SU-DHL-6 (cell line): ENCODE data around the gene PLP2.

Experiments used
- H2AFZ ChIP-seq: fragments of 200-600 bp; sonication (generic); 2 replicates; pipeline ENCODE4 v1.6.1; 2014; ENCODE audit warnings: low read depth, mild to moderate bottlenecking, moderate library complexity, mixed read lengths, antibody characterized with exemption, low read length; ENCODE audit not compliant: severe bottlenecking
- H3F3A ChIP-seq: fragments of 200-600 bp; shearing (Covaris generic); 2 replicates; pipeline ENCODE4 v1.6.0; 2016; ENCODE audit warnings: antibody characterized with exemption, mild to moderate bottlenecking; ENCODE audit not compliant: insufficient read depth
- H3K27ac ChIP-seq: fragments of 200-600 bp; sonication (generic); 2 replicates; pipeline ENCODE4 v1.5.1; 2016; ENCODE audit warnings: low read depth, mild to moderate bottlenecking, low read length, moderate library complexity, mixed read lengths
- H3K27me3 ChIP-seq: fragments of 200-600 bp; sonication (generic), shearing (Covaris generic); 2 replicates; pipeline ENCODE4 v1.6.0; 2014; ENCODE audit warnings: mild to moderate bottlenecking, low read length
- H3K36me3 ChIP-seq: fragments of 200-600 bp; sonication (generic); 2 replicates; pipeline ENCODE4 v1.6.1; 2014; ENCODE audit warnings: mild to moderate bottlenecking, low read length, mixed read lengths
- H3K4me2 ChIP-seq: fragments of 300-600, 200-600 bp; shearing (Covaris generic), sonication (generic); 2 replicates; pipeline ENCODE4 v1.6.0; 2014; ENCODE audit warnings: low read length, low read depth, mild to moderate bottlenecking; ENCODE audit not compliant: poor library complexity, severe bottlenecking
- H3K4me3 ChIP-seq: fragments of 200-600 bp; sonication (generic); 2 replicates; pipeline ENCODE4 v1.5.1; 2014; ENCODE audit warnings: antibody characterized with exemption, low read length, mild to moderate bottlenecking, mixed read lengths; ENCODE audit not compliant: insufficient read depth, poor library complexity, severe bottlenecking
- H3K79me2 ChIP-seq: fragments of 200-600 bp; sonication (generic); 2 replicates; pipeline ENCODE4 v1.6.1; 2014; ENCODE audit warnings: mild to moderate bottlenecking, low read length, moderate library complexity; ENCODE audit not compliant: insufficient read depth
- H3K9ac ChIP-seq: fragments of 200-600 bp; sonication (generic); 2 replicates; pipeline ENCODE4 v1.7.0; 2014; ENCODE audit warnings: mild to moderate bottlenecking, low read length
- H3K9me2 ChIP-seq: fragments of 200-600 bp; sonication (generic); replicated peaks from 2 replicates; pipeline ENCODE4 v1.6.1; 2014; ENCODE audit warnings: low read length; ENCODE audit not compliant: insufficient read depth
- H3K9me3 ChIP-seq: fragments of 200-600 bp; sonication (generic); 2 replicates; pipeline ENCODE4 v1.6.1; 2014; ENCODE audit warnings: low read length, mixed read lengths; ENCODE audit not compliant: insufficient read depth
- H4K20me1 ChIP-seq: fragments of 200-600 bp; sonication (generic); 2 replicates; pipeline ENCODE4 v1.6.1; 2014; ENCODE audit warnings: low read depth, mild to moderate bottlenecking, antibody characterized with exemption, low read length, moderate library complexity, mixed read lengths
- CTCF ChIP-seq: fragments of 200-600 bp; sonication (generic); IDR thresholded peaks from one replicate; pipeline ENCODE4 v1.5.1; 2017; ENCODE audit warnings: antibody characterized with exemption, mild to moderate bottlenecking, low read length, moderate library complexity; ENCODE audit not compliant: insufficient read depth, poor library complexity, severe bottlenecking
- EZH2phosphoT487 ChIP-seq: fragments of 200-600 bp; sonication (generic), shearing (Covaris generic); conservative IDR thresholded peaks from 2 replicates; pipeline ENCODE4 v1.6.1; 2018; ENCODE audit warnings: mild to moderate bottlenecking, antibody characterized with exemption, low read length, moderate library complexity, mixed read lengths

The PLP2 gene

DNA sequence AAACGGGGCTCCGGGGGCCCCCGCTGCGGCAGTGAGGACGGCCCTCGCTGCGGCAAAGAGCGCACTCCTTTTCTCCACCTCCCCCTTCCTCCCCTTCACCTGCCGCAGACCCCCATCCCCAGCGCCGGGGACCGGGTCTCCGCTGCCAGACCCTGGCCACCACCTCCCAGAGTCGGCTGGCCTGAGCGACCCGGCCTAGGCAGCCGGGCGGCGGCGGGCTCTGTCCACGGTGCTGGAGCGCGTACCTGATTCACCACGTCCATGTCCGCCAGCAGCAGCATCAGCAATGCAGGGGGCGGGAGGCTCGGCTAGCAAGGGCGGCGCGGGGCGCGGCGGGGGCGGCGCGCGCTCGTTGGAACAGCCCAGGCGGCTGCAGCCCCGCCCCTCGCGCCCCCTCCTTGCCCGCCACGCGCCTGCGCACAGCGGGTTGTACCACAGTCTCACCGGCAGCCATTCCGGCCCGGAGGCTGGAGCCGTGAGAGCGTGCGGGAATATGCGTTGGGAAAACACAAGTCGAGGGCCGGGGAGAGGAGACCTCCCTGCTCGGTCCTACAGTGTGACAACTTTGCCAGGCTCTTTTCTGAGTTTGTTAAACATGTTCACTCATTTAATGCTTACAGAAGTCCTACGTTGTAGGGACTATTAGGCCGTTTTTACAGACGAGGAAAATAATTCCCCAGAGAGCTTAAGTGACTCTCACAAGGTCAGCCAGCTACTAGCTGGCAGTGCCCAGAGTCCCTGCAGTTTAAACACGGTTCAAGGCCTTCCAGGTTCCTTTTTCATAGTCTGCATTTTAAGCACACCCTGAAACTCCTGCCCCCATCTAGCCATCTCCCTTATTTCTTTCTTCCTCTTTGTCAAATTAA lies 28.4 kb downstream of the PLP2 start, which contains the start of gene SYP:
SYP (minus strand) TSS at position 288 of the 866 bp plus-strand sequence; CDS start at position 281, 7 bp downstream.
- Histone ChIP-seq H3K27me3 (no peaks in the 10 kb centered on the region), H3K4me2 (peak within 1 kb of the TSS; percentile 61), H3K4me3 (peak within 1 kb of the TSS; percentile 52), H3K79me2 (no peaks in the 10 kb centered on the region), H3K27ac (no peak within 1 kb of the TSS), H3K9me2 (no peaks in the 10 kb centered on the region), H3K36me3 (no peaks in the 10 kb centered on the region), H3K9me3 (no peaks in the 10 kb centered on the region), H4K20me1 (no peaks in the 10 kb centered on the region), H2AFZ (peak within 1 kb of the TSS; percentile 86), H3K9ac (peak within 1 kb of the TSS; percentile 54), H3F3A (no peaks in the 10 kb centered on the region)
- TF ChIP-seq CTCF: no peak
- no peak for TF ChIP-seq EZH2phosphoT487

DNA sequence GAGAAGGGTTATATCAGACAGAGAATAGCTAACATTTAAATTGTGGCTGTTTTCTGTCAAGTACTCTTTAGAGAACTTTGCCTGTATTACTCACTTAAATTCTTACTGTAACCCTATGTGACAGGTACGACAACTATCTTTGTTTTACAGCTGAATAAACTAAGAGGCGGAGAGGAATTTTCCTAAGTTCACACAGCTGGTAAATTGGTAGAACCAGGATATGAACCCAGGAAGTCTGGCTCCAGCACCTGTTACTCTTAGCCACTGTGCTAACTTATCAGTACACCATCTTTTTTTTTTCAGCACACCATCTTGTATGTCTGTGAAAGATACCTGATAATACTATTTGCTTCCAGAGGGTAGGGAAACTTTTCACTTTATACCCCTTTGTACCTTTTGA lies 30.3 kb downstream of the PLP2 start:
- Histone ChIP-seq H3K9me3 (no peaks in the 10 kb centered on the region), H3F3A (no peaks in the 10 kb centered on the region), H3K27me3 (no peaks in the 10 kb centered on the region), H4K20me1 (no peaks in the 10 kb centered on the region), H3K4me2 (no peak overlapping the region), H3K36me3 (no peaks in the 10 kb centered on the region), H3K9me2 (no peaks in the 10 kb centered on the region), H2AFZ (no peak overlapping the region), H3K4me3 (no peak overlapping the region), H3K9ac (no peak overlapping the region), H3K79me2 (no peaks in the 10 kb centered on the region), H3K27ac (no peak overlapping the region)
- TF ChIP-seq CTCF (no peak), EZH2phosphoT487 (no peak)

DNA sequence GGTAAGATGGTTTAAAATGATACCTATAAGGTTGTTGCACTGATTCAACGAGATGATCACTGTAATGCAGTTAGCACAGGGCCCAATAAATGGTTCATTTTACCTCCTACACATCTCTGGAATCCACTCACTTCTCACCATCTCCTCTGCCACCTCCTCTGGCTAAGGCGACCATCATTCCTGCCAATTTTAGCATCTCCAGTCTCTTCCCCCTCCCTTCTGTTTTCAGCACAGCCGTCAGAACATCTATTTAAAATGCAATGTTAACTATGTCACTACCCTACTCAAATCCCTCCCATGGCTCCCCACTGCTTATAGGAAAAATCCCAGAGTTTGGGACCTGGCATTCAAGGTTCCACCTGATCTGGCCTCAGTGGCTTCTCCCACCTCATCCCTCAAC lies 31.8 kb downstream of the PLP2 start:
- no peak overlapping the region for H3K27ac ChIP-seq
- H3K4me2 ChIP-seq: no peak overlapping the region
- no peaks in the 10 kb centered on the region for H3K9me3 ChIP-seq
- H3F3A ChIP-seq: no peaks in the 10 kb centered on the region
- H3K9me2 ChIP-seq: no peaks in the 10 kb centered on the region
- H2AFZ ChIP-seq: no peak overlapping the region
- no peaks in the 10 kb centered on the region for H3K79me2 ChIP-seq
- H3K27me3 ChIP-seq: no peaks in the 10 kb centered on the region
- H3K9ac ChIP-seq: no peak overlapping the region
- H3K36me3 ChIP-seq: no peaks in the 10 kb centered on the region
- H4K20me1 ChIP-seq: no peaks in the 10 kb centered on the region
- H3K4me3 ChIP-seq: no peak overlapping the region
- TF ChIP-seq EZH2phosphoT487 (no peak), CTCF (no peak)
